HG03575 (cell line): ENCODE results near the gene STX1A.

ENCODE experiments used
- ATAC-seq: cut with Tn5 transposase; IDR thresholded peaks from one replicate; pipeline ENCODE4 v1.9.1; 2021; ENCODE audit not compliant: unreplicated experiment, insufficient number of reproducible peaks, low FRiP score; ENCODE audit errors: extremely low read depth

The STX1A gene

GRCh38 chr7:73718905-73719805, at the start of gene STX1A:
Gene STX1A (minus strand): TSS chr7:73719669. CDS start chr7:73719631, 38 bp downstream.
- no peak for ATAC-seq

GRCh38 chr7:73768641-73769480, 49.4 kb upstream of the STX1A start:
- ATAC-seq = no peak

GRCh38 chr7:73766556-73767229, 47.2 kb upstream of the STX1A start:
- ATAC-seq = no peak

- ATAC-seq = no peak
Observed at GRCh38 chr7:73762659-73762999, 43.2 kb upstream of the STX1A start.

- no peak for ATAC-seq
Observed at GRCh38 chr7:73761854-73762658, 42.6 kb upstream of the STX1A start.

GRCh38 chr7:73758581-73759138, 39.2 kb upstream of the STX1A start:
- ATAC-seq = no peak

- no peak for ATAC-seq
Observed at GRCh38 chr7:73749931-73750776, 30.7 kb upstream of the STX1A start.

- no peak for ATAC-seq
Observed at GRCh38 chr7:73746378-73746777, 26.9 kb upstream of the STX1A start.

GRCh38 chr7:73742753-73743641, 23.5 kb upstream of the STX1A start:
- no peak for ATAC-seq

GRCh38 chr7:73742338-73742752, 22.9 kb upstream of the STX1A start:
- no peak for ATAC-seq

GRCh38 chr7:73741600-73741999, 22.1 kb upstream of the STX1A start:
- no peak for ATAC-seq

GRCh38 chr7:73740771-73741170, 21.3 kb upstream of the STX1A start:
- ATAC-seq = no peak

- ATAC-seq = no peak
Observed at GRCh38 chr7:73740212-73740611, 20.7 kb upstream of the STX1A start.

- no peak for ATAC-seq
Observed at GRCh38 chr7:73739387-73739767, 19.9 kb upstream of the STX1A start.

GRCh38 chr7:73738612-73739386, 19.3 kb upstream of the STX1A start, which contains the start of gene ABHD11:
Gene ABHD11 (minus strand): TSS chr7:73738802. CDS start chr7:73738770, 32 bp downstream.
- no peak for ATAC-seq

- no peak for ATAC-seq
Observed at GRCh38 chr7:73738220-73738611, 18.7 kb upstream of the STX1A start.
